Neural progenitor cell (in vitro differentiated cells): ENCODE measurements around the gene NEDD4L. TPM values are rescaled to one million over a fixed set of nuclear protein-coding genes. Genes with fewer than 3 reads are reported as not detected.

Experiments used
- DNase-seq: peaks from one replicate; pipeline ENCODE4 v3.0.0-alpha.2; 2016; ENCODE audit warnings: low spot score
- H2AFZ ChIP-seq: fragments of 200-600 bp; sonication (generic); replicated peaks from 2 replicates; pipeline ENCODE4 v1.6.1; 2016; ENCODE audit warnings: antibody characterized with exemption
- H3F3A ChIP-seq: fragments of 200-600 bp; sonication (generic); 2 replicates; pipeline ENCODE4 v1.6.1; 2016; ENCODE audit warnings: antibody characterized with exemption, low read depth
- H3K27ac ChIP-seq: fragments of 200-600 bp; sonication (generic); 2 replicates; pipeline ENCODE4 v1.5.1; 2016; ENCODE audit warnings: mild to moderate bottlenecking
- H3K27me3 ChIP-seq: fragments of 200-600 bp; sonication (generic); 2 replicates; pipeline ENCODE4 v1.6.1; 2016; ENCODE audit warnings: mild to moderate bottlenecking, moderate library complexity
- H3K36me3 ChIP-seq: fragments of 200-600 bp; sonication (generic); 2 replicates; pipeline ENCODE4 v1.5.1; 2016
- H3K4me1 ChIP-seq: fragments of 200-600 bp; sonication (generic); 2 replicates; pipeline ENCODE4 v1.6.1; 2016; ENCODE audit warnings: mixed run types
- H3K4me2 ChIP-seq: fragments of 200-600 bp; sonication (generic); 2 replicates; pipeline ENCODE4 v1.6.1; 2016
- H3K4me3 ChIP-seq: fragments of 200-600 bp; sonication (generic); 2 replicates; pipeline ENCODE4 v1.5.1; 2016
- H3K79me2 ChIP-seq: fragments of 200-600 bp; sonication (generic); 2 replicates; pipeline ENCODE4 v1.6.1; 2016; ENCODE audit warnings: low read depth
- H3K9ac ChIP-seq: fragments of 200-600 bp; sonication (generic); 2 replicates; pipeline ENCODE4 v1.6.1; 2016
- H3K9me3 ChIP-seq: fragments of 200-600 bp; sonication (generic); 2 replicates; pipeline ENCODE4 v1.5.1; 2016; ENCODE audit warnings: low read depth
- H4K20me1 ChIP-seq: fragments of 200-600 bp; sonication (generic); 2 replicates; pipeline ENCODE4 v1.6.1; 2016; ENCODE audit warnings: low read depth
- H3K27ac Mint-ChIP-seq: 3 replicates; pipeline ENCODE4 v1.8.0; 2021; ENCODE audit warnings: mixed read lengths
- H3K27me3 Mint-ChIP-seq: 2 replicates; pipeline ENCODE4 v1.8.0; 2022; ENCODE audit warnings: low read depth, mild to moderate bottlenecking, inconsistent platforms, moderate library complexity, mixed read lengths; ENCODE audit not compliant: insufficient read depth
- H3K36me3 Mint-ChIP-seq: 3 replicates; pipeline ENCODE4 v1.8.0; 2021; ENCODE audit warnings: mixed read lengths
- H3K4me1 Mint-ChIP-seq: 3 replicates; pipeline ENCODE4 v1.8.0; 2021; ENCODE audit warnings: mixed read lengths
- H3K4me3 Mint-ChIP-seq: 3 replicates; pipeline ENCODE4 v1.8.0; 2021; ENCODE audit warnings: mild to moderate bottlenecking, moderate library complexity, mixed read lengths
- H3K9me3 Mint-ChIP-seq: 3 replicates; pipeline ENCODE4 v1.8.0; 2020; ENCODE audit warnings: mixed read lengths
- CTCF ChIP-seq: fragments of 200-600 bp; sonication (generic); IDR thresholded peaks from 2 replicates; pipeline ENCODE4 v1.5.1; 2017; ENCODE audit warnings: antibody characterized with exemption, mild to moderate bottlenecking
- EZH2 ChIP-seq: fragments of 200-600 bp; sonication (generic); IDR thresholded peaks from 2 replicates; pipeline ENCODE4 v1.6.1; 2017; ENCODE audit warnings: antibody characterized with exemption, mild to moderate bottlenecking, moderate library complexity
- EZH2phosphoT487 ChIP-seq: fragments of 200-600 bp; sonication (generic); IDR thresholded peaks from 2 replicates; pipeline ENCODE4 v1.6.1; 2017; ENCODE audit warnings: antibody characterized with exemption
- total RNA-seq: library from RNA; depleted of rRNA; stranded (reverse); fragments of >200 nt; gene quantifications from 2 replicates; pipeline ENCODE4 v1.2.3, GENCODE V29; 2015; ENCODE audit warnings: low replicate concordance

Gene NEDD4L
- total RNA-seq, 1 donor from 2014 or later = 55.5 TPM

- H3K4me1 ChIP-seq = peaks cover 9% of the 10 kb centered on the region
- Mint-ChIP-seq H3K27me3 (peaks cover 2% of the 10 kb centered on the region), H3K4me3 (no peak overlapping the region), H3K9me3 (no peaks in the 10 kb centered on the region), H3K4me1 (peaks cover 9% of the 10 kb centered on the region), H3K27ac (no peak overlapping the region), H3K36me3 (no peaks in the 10 kb centered on the region)
- no peaks in the 10 kb centered on the region for H3K9me3 ChIP-seq
- no peak overlapping the region for H2AFZ ChIP-seq
- H3K27me3 ChIP-seq = no peaks in the 10 kb centered on the region
- TF ChIP-seq EZH2phosphoT487 (no peak), EZH2 (no peak), CTCF (no peak)
- no peaks in the 10 kb centered on the region for H3K36me3 ChIP-seq
- H4K20me1 ChIP-seq = no peaks in the 10 kb centered on the region
- H3K27ac ChIP-seq = no peak overlapping the region
- no peak overlapping the region for H3K4me2 ChIP-seq
- H3F3A ChIP-seq = no peaks in the 10 kb centered on the region
- H3K9ac ChIP-seq = no peak overlapping the region
- no peak overlapping the region for H3K4me3 ChIP-seq
- DNase-seq = no peak
- peaks cover 9% of the 10 kb centered on the region for H3K79me2 ChIP-seq
These were observed 173.0 kb downstream of the NEDD4L start for GRCh38 chr18:58217052-58217451.

- H3K36me3 Mint-ChIP-seq = no peaks in the 10 kb centered on the region
- Histone ChIP-seq H4K20me1 (no peaks in the 10 kb centered on the region), H2AFZ (no peak overlapping the region), H3K4me1 (peaks cover 9% of the 10 kb centered on the region), H3K9me3 (no peaks in the 10 kb centered on the region), H3K9ac (no peak overlapping the region), H3K27me3 (no peaks in the 10 kb centered on the region), H3K36me3 (no peaks in the 10 kb centered on the region), H3K79me2 (peaks cover 9% of the 10 kb centered on the region), H3F3A (no peaks in the 10 kb centered on the region), H3K4me3 (no peak overlapping the region), H3K27ac (no peak overlapping the region), H3K4me2 (no peak overlapping the region)
- peaks cover 18% of the 10 kb centered on the region for H3K4me1 Mint-ChIP-seq
- TF ChIP-seq EZH2phosphoT487 (no peak), EZH2 (no peak), CTCF (no peak)
- DNase-seq = no peak
- H3K27ac Mint-ChIP-seq = no peak overlapping the region
- H3K9me3 Mint-ChIP-seq = no peaks in the 10 kb centered on the region
- H3K27me3 Mint-ChIP-seq = peaks cover 2% of the 10 kb centered on the region
- no peak overlapping the region for H3K4me3 Mint-ChIP-seq
These were observed 174.1 kb downstream of the NEDD4L start for GRCh38 chr18:58218117-58218516.

- peaks cover 9% of the 10 kb centered on the region for H3K4me1 ChIP-seq
- H3K27me3 ChIP-seq = no peaks in the 10 kb centered on the region
- no peak overlapping the region for H3K4me3 Mint-ChIP-seq
- no peak overlapping the region for H2AFZ ChIP-seq
- H3K4me2 ChIP-seq = no peak overlapping the region
- peak overlapping the region; percentile 18 for H3K27ac Mint-ChIP-seq
- no peak overlapping the region for H3K27ac ChIP-seq
- no peaks in the 10 kb centered on the region for H3K36me3 ChIP-seq
- H3K9me3 ChIP-seq = no peaks in the 10 kb centered on the region
- no peak overlapping the region for H3K9ac ChIP-seq
- no peak overlapping the region for H3K4me3 ChIP-seq
- peaks cover 4% of the 10 kb centered on the region for H3K27me3 Mint-ChIP-seq
- H3K79me2 ChIP-seq = peaks cover 9% of the 10 kb centered on the region
- DNase-seq = no peak
- H3F3A ChIP-seq = no peaks in the 10 kb centered on the region
- H3K4me1 Mint-ChIP-seq = peaks cover 42% of the 10 kb centered on the region
- no peaks in the 10 kb centered on the region for H3K36me3 Mint-ChIP-seq
- H4K20me1 ChIP-seq = peaks cover 5% of the 10 kb centered on the region
- H3K9me3 Mint-ChIP-seq = no peaks in the 10 kb centered on the region
- TF ChIP-seq EZH2 (no peak), CTCF (no peak), EZH2phosphoT487 (no peak)
These were observed 177.2 kb downstream of the NEDD4L start for GRCh38 chr18:58221060-58221725.
